ENCODE measurements around the gene FAM9C.

Gene FAM9C

GRCh38 chrX:13007519-13008188 is 36.8 kb downstream of the FAM9C start:
- no peak for DNase-seq (ENCODE audit: low spot score)

- no peak for DNase-seq (ENCODE audit: low spot score)
Observed at GRCh38 chrX:13005661-13006473, 38.6 kb downstream of the FAM9C start.

- no peak for DNase-seq (ENCODE audit: low spot score)
Observed at GRCh38 chrX:13001961-13002671, 42.3 kb downstream of the FAM9C start.

- DNase-seq (ENCODE audit: low spot score), result no peak
Observed at GRCh38 chrX:13001097-13001496, 43.3 kb downstream of the FAM9C start.

DNA sequence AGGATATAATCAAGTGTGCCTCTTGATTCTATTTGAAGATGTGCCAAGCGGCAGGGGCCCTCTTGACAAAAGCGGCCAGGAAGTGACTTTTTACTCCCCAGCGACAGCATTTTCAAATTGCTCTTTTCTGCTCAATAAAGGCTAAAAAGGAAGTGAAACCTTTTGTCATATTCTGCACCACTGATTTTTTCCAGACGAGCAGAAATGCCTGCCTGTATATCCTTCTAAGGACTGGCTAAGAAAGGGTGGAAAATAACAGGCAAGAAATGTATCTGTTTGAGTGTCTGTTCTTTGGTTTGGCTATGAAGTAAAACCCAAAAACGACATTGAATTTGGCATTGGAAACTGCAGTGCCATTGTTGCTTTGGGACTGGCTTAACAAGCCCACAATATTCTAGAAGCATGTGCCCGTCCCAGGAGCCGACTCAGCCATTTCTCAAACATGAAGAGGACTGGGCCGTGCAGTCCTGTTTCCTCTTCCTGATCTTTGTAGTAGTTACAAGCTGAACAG is 44.1 kb downstream of the FAM9C start:
- DNase-seq (ENCODE audit: low spot score), result no peak

GRCh38 chrX:12999422-12999821 is 45.0 kb downstream of the FAM9C start:
- DNase-seq (ENCODE audit: low spot score), result no peak

- DNase-seq (ENCODE audit: low spot score), result no peak
Observed at GRCh38 chrX:12997906-12998687, 46.3 kb downstream of the FAM9C start.

DNA sequence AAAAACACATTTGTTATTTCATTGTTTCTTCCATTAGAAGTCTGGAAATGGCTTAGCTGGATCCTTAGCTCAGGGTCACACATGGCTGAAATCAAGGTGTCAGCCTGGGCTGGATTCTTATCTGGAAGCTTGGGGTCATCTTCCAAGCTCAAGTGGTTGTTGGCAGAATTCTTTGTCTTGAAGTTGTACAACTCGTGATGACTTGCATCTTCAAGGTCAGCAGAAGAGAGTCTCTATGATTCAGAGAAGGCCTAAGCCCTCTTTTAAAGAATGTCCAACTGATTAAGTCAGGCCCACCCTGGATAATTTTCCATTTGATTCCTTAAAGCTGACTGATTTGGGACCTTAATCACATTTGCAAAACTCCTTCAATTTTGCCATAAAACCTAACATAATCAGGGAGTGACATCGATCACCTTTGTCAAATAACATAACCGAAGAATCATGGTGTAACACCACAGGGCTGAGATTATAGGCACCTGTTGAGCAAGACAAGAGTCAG is 47.4 kb downstream of the FAM9C start:
- no peak for DNase-seq (ENCODE audit: low spot score)

DNA sequence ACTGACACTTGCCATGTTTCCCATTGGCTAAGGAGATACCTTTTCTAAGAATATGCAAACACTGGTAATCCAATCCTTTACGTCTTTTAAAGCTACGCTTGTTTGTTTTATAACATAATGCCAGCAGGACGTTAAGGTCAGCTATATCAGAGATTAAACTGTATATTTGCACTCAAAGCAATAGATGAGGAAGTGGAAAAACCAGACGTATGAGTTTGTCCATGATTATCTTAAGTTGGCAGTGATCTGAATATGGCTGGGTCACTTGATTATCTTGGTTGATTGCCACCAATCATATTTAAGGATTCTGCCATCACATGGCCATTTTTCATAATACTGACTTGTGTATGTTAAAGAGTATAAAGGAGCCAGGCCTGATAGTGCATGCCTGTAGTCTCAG is 50.1 kb downstream of the FAM9C start:
- no peak for DNase-seq (ENCODE audit: low spot score)

- DNase-seq (ENCODE audit: low spot score), result no peak
Observed at GRCh38 chrX:12993826-12994225, 50.6 kb downstream of the FAM9C start.

- no peak for DNase-seq (ENCODE audit: low spot score)
Observed at GRCh38 chrX:12992544-12993118, 51.8 kb downstream of the FAM9C start.

DNA sequence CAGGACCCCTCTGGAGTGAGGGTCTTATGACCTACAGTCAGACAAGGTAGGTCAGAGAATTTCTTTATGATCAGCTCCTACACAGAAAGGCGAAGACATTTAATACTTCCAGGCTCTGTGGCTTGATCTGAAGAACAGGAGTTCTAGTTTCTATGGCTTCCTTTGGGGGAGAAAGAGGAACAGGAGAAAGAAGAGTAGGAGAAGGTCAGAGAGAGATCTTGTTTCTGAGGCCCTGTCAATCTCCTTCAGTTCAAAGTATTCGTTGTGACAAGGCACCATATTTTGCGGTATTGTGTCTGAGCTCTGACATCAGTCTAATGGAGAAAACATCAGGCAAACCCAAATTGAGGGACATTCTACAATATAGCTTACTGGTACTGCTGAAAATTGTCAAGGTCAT is 52.8 kb downstream of the FAM9C start:
- DNase-seq (ENCODE audit: low spot score), result no peak

DNA sequence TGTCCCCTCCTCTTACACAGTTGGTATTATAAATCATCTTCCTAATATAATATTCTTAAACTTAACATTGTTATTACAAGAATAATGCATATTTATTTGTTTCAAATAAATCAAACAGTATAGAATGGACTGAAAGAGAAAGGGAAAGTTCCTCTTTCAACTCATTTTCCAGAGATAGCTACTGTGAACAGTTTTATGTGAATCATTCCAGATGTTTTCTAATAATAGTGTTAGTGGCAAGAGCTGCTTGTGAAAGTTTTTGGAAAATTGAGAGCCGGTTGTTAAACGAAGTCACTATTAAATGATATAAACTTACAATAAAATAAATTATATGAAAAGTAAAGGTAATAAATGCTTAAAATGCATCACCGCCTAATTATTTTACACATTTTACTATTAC is 55.0 kb downstream of the FAM9C start:
- no peak for DNase-seq (ENCODE audit: low spot score)

GRCh38 chrX:12988797-12989196 is 55.6 kb downstream of the FAM9C start:
- DNase-seq (ENCODE audit: low spot score), result no peak

GRCh38 chrX:12987900-12988594 is 56.4 kb downstream of the FAM9C start:
- no peak for DNase-seq (ENCODE audit: low spot score)

- DNase-seq (ENCODE audit: low spot score), result no peak
Observed at GRCh38 chrX:12987340-12987739, 57.1 kb downstream of the FAM9C start.

- DNase-seq (ENCODE audit: low spot score), result no peak
Observed at GRCh38 chrX:12986886-12987285, 57.5 kb downstream of the FAM9C start.

- no peak for DNase-seq (ENCODE audit: low spot score)
Observed at GRCh38 chrX:12986164-12986779, 58.1 kb downstream of the FAM9C start.
